ENCODE results near the gene GEMIN2.
"Not testable (repeated sequence)": the region's sequence is repeated elsewhere in the genome, so short reads cannot be mapped to it uniquely, and the experiment has no call there.

The GEMIN2 gene

DNA sequence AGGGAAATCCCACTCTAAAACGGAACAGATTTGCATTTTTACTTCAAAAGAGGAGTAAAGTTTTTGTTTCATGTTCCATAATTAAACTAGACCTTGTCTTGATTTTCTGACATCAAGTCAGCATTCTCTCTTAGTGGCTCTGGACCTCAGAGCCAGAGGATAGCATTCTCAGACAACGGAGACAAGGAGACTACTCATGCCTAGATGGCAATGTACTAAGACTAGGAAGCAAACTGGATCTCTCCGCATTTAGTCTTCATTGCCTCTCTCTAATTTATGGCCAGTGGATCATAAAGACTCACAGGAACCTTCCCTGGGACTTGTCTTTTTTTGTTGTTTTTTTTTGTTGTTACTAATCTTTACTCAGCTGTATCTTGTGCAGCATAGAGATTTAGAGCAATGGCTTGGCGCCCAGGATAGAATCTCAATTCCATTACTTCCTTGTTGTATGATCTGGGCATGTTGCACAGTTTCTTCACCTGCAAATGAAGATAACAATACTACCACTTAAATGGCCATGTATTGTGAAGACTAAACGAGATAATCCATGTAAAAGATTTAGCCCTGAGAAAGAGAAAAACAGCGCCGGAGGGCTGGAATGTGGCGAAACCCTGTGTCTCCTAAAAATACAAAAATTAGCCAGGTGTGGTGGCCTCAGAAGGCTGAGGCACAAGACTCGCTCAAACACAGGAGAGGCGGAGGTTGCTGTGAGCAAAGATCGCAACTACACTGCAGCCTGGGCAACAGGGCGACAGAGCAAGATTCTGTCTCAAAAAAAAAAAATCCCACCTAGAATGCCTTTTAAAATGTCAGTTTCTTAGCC, 4.0 kb upstream of the GEMIN2 start:
- no peak for DNase-seq (ENCODE audit: low spot score)

- no peak for DNase-seq (ENCODE audit: low spot score)
Measured at GRCh38 chr14:39113685-39114072, 444 bp upstream of the GEMIN2 start.

- DNase-seq (ENCODE audit: low spot score), result no peak
Measured at GRCh38 chr14:39122330-39123138, 8.4 kb downstream of the GEMIN2 start.

DNA sequence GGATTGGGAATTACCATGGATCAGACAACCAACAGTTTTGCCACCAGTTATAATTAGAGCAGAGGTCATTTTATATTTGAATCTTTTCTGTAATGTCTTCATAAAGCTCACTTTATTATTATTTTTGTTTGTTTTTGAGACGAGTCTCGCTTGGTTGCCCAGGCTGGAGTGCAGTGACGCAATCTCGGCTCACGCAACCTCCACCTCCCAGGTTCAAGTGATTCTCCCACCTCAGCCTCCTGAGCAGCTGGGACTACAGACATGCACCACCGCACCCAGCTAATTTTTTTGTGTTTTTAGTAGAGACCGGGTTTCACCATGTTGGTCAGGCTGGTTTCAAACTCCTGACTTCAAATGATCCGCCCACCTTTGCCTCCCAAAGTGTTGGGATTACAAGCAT, 23.7 kb downstream of the GEMIN2 start:
- DNase-seq (ENCODE audit: low spot score), result not testable (repeated sequence)

DNA sequence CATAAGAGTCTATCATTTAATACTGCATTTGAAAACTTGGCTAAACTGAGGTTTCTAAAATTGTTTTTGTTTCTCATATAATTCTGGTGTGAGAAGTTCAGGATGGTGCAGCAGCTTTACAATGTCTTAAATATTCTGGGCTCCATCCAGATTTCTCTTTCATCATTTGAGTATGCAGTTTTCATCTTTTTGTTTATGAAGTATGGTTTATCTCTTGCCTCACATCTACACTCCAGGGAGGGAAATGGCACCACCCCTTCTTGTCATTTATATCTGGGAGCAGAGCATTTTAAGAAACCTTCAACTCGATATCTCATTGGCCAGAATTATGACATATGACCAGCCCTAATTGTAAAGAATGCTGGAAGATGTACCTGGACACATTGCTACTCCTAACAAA, 24.3 kb downstream of the GEMIN2 start:
- DNase-seq (ENCODE audit: low spot score), result no peak

DNA sequence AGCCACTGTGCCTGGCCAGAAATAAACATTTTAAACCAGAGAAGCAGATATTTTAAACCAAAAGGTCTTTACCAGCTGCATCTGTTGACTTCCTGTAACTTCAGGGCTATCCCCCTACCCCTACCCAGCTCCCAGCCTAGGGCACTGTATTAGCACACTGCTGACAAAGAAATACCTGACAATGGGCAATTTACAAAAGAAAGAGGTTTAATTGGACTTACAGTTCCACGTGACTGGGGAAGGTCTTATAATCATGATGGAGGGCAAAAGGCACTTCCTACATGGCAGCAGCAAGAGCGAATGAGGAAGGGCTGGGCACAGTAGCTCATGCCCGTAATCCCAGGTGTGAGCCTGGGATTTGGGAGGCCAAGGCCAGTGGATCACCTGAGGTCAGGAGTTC, 26.0 kb downstream of the GEMIN2 start:
- no peak for DNase-seq (ENCODE audit: low spot score)

- DNase-seq (ENCODE audit: low spot score), result not testable (repeated sequence)
Measured at GRCh38 chr14:39141623-39142022, 27.5 kb downstream of the GEMIN2 start.

GRCh38 chr14:39143226-39143625, 29.1 kb downstream of the GEMIN2 start:
- DNase-seq (ENCODE audit: low spot score), result not testable (repeated sequence)

GRCh38 chr14:39145266-39145966, 31.3 kb downstream of the GEMIN2 start:
- DNase-seq (ENCODE audit: low spot score), result peak; percentile 9

DNA sequence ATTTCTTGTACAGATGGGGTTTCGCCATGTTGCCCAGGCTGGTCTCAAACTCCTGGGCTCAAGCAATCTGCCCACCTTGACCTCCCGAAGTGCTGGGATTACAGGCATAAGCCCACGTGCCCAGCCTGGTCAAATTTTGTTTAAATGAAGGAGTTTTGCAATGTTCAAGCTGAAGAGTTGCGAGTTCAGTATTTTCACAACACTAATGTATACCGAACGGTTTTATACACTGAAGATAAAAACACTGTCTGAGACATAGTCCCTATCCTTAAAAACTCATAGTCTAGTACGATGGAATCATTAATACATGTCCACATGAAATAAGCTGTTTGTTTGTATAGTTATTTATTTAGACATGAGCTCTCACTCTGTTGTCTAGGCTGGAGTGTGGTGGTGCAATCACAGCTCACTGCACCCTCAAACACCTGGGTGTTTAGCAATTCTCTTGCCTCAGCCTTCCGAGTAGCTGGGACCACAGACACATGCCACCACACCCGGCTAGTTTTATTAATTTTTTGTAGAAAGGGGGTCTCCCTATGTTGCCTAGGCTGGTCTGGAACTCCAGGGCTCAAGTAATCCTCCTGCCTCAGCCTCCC, 40.6 kb downstream of the GEMIN2 start:
- DNase-seq (ENCODE audit: low spot score), result no peak

DNA sequence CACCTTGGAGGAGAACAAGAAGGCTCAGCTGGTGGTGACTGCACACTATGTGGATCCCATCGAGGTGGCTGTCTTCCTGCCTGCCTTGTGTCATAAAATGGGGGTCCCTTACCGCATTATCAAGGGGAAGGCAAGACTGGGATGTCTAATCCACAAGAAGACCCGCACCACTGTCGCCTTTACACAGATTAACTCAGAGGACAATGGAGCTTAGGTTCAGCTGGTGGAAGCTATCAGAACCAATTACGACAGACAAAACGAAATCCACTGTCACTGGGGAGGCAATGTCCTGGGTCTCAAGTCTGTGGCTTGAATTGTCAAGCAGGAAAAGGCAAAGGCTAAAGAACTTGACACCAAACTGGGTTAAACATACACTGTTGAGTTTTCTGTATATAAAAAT, 43.4 kb downstream of the GEMIN2 start:
- DNase-seq (ENCODE audit: low spot score), result no peak

DNA sequence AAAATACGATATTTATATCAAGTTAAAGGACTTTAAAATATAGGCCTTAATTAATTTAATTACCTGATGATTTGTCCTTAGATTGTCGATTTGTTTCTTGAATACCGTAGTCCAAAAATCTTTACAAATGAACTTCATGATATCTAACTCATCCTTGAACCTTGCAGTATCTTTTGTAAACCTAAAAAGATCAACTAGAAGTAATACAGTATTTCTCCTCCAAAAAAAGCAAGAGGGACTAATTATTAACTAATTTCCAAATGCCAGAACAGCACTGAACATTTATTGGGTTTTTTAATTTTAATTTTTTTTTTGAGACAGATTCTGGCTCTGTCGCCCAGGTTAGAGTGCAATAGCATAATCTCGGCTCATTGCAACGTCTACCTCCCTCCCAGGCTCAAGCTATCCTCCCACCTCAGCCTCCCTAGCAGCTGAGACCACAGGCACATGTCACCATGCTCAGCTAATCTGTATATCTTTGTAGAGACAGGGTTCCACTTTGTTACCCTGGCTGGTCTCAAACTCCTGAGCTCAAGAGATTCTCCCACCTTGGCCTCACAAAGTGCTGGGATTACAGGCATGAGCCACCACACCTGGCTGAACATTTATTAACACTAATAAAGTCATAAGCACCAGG, 44.2 kb downstream of the GEMIN2 start:
- DNase-seq (ENCODE audit: low spot score), result no peak

DNA sequence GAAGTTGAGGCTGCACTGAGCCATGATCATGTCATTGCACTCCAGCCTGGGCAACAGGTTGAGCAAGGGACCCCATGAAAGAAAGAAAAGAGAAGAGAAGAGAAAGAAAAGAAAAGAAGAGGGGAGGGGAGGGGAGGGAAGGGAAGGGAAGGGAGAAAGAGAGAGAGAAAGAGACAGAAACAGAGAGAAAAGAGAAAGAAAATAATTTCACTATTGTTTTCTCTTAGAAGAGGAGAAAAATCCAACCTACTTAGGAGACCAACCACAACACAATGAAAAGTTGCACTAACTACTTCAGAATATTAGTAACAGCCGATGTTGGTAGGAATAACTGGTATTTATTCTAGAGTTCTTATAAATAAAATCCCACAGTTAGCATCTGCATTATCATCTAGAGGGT, 46.4 kb downstream of the GEMIN2 start:
- DNase-seq (ENCODE audit: low spot score), result no peak

DNA sequence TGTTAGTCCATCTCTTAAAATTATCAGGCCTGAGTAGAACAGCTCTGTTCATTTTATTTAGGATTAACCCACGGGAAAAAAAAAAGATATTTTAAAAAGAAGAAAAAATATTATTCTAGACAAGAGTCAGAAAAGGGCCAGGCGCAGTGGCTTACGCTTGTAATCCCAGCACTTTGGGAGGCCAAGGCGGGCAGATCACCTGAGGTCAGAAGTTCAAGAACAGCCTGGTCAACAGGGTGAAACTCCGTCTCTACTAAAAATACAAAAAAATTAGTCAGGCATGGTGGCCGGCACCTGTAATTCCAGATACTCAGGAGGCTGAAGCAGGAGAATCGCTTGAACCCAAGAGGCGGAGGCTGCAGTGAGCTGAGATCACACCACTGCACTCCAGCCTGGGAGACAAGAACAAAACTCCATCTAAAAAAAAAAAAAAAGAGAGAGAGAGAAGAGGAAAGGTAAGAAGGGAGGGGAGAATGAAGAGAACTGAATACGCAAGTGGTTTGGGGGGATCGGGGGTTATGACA, 53.7 kb downstream of the GEMIN2 start:
- not testable (repeated sequence) for DNase-seq (ENCODE audit: low spot score)

- DNase-seq (ENCODE audit: low spot score), result no peak
Measured at GRCh38 chr14:39168591-39168990, 54.5 kb downstream of the GEMIN2 start.

DNA sequence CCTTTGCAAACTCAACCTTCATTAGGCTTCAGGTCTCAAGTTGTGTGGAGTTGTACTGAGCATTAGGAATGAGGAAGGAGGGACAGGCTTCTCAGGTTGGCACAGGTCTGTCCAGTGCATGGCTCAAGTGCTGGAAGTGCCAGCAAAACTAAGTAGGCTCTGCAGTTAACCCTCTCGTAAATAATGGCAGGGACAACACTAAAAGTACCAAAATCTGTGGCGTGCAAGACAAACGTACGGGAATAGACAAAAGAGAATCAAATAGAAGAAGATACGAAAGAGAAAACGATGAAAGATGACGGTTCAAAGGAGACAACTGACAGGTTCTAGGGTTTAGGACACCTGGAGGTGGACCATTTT, 55.4 kb downstream of the GEMIN2 start:
- DNase-seq (ENCODE audit: low spot score), result no peak

DNA sequence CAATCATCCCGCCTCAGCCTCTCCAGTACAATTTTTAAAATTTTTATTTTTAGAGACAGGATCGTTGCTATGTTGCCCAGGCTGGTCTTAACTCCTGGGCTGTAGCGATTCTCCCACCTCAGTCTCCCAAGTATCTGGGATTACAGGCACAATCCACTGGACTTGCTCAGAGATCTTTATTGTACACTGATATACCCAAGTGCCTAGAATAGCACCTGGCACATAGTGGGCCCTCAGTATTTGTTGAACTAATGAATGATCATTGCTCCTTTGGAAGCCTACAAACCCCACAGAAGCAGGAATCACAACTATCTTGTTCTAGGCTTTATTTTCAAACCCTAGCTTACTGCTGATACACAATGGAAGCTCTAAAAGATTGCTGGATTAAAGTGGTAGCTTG, 59.1 kb downstream of the GEMIN2 start:
- DNase-seq (ENCODE audit: low spot score), result no peak

DNA sequence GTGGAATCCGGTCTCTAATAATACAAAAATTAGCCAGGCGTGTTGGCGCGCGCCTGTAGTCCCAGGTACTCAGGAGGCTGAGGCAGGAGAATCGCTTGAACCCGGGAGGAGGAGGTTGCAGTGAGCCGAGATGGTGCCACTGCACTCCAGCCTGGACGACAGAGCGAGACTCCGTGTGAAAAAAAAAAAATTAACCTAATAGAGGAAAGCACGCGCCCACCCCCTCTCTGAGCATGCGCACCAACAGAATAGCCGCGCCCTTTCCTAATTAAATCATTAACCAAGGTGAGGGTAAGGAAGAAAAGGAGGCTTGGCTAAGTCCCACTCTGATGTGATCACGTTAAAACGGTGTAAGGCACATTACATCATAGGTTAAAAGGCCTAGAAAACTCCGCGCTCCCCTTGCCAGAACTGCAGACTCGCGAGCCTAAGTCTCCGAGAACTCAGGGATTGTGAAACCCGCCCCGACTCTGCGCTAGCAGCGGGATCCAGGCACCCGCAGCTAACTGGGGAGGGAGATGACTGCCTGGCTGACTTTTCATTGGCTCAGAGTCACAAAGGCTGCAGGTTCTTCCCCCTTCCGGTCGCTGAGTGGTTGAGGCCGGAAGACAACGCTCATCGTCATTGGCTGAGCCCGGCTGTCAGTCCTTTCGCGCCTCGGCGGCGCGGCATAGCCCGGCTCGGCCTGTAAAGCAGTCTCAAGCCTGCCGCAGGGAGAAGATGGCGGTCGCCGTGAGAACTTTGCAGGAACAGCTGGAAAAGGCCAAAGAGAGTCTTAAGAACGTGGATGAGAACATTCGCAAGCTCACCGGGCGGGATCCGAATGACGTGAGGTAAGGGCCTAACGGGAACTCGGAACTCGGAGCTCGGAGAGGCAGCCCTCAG, 60.7 kb downstream of the GEMIN2 start, which contains the start of gene PNN:
PNN (plus strand) TSS at position 695 of the 885 bp plus-strand sequence; CDS start at position 721, 26 bp downstream.
- DNase-seq (ENCODE audit: low spot score), result peak; percentile 73

GRCh38 chr14:39175445-39176262, 61.5 kb downstream of the GEMIN2 start:
- DNase-seq (ENCODE audit: low spot score), result no peak

Data from HuH-7.5 (cell line).